Lower leg skin (tissue), 3 donors: Measurements from ENCODE around the gene ZFHX3.

ENCODE experiments used
- POLR2A ChIP-seq, 2 donors: fragments of 450-650 bp; IDR thresholded peaks; one replicate each; pipeline ENCODE4 v1.6.1; 2016 to 2017; ENCODE audit warnings: antibody characterized with exemption in 2 of 2, mild to moderate bottlenecking in 1 of 2, moderate library complexity in 1 of 2
- TF ChIP-seq, protein P1 (sequence below), 3 donors: fragments of 450-650 bp; IDR thresholded peaks; one replicate each; pipeline ENCODE4 v1.5.1; 2016; ENCODE audit warnings: antibody characterized with exemption in 3 of 3, mild to moderate bottlenecking in 3 of 3, moderate library complexity in 2 of 3

DNA sequence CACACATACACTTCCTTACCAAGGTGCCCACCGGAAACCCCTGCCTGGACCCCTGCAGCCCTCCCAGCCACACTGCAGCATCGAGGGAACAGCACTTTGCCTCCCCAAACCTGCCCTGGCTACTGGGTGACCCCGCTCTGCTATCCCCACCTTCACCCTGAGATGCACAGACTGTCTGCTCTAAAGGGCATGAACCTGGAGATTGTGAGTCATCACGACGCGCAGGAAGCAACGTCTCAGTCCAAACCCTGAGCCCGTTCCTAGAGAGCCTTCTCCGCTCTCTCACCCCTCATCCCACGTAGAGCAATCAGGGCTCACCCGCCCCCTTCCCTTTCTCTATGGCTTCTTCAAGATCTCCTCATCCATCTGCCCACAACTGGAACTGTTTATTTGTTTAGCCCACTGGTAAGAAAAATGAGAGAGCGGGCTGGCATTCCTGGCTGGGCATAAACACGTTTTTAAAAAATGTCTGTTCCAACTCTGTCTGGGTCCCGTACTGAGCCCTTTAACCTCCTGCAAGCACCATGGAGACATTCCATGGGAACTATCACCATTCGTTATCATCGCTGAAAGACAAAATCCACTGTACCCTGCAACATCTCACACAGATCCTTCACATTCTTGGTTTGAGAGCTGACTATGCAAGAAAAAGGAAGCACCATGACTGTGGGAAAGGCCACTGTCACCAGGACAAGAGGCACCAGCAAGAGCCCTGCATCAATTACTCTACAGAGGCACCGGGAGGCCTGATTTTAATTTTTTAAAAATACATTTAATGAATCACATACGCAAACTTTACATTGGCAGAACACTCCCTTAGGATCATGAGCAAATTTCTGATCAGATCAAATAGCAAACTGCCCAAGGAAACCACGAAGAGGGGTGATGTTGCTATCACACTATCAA is 28.2 kb downstream of the ZFHX3 start:
- TF ChIP-seq, protein P1, sequence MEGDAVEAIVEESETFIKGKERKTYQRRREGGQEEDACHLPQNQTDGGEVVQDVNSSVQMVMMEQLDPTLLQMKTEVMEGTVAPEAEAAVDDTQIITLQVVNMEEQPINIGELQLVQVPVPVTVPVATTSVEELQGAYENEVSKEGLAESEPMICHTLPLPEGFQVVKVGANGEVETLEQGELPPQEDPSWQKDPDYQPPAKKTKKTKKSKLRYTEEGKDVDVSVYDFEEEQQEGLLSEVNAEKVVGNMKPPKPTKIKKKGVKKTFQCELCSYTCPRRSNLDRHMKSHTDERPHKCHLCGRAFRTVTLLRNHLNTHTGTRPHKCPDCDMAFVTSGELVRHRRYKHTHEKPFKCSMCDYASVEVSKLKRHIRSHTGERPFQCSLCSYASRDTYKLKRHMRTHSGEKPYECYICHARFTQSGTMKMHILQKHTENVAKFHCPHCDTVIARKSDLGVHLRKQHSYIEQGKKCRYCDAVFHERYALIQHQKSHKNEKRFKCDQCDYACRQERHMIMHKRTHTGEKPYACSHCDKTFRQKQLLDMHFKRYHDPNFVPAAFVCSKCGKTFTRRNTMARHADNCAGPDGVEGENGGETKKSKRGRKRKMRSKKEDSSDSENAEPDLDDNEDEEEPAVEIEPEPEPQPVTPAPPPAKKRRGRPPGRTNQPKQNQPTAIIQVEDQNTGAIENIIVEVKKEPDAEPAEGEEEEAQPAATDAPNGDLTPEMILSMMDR (IDR thresholded peaks at IDR 0.05): no peak
- TF ChIP-seq POLR2A (IDR thresholded peaks at IDR 0.05): no peak
